HepG2 (cell line): ENCODE results near the gene DNAJC4. TPM values are rescaled to one million over a fixed set of nuclear protein-coding genes. Genes with fewer than 3 reads are reported as not detected.

Experiments used
- AKAP8 ChIP-seq: sonication (generic); formaldehyde crosslinking; IDR thresholded peaks from 2 replicates; pipeline ENCODE4 v1.5.1; 2020; ENCODE audit warnings: mild to moderate bottlenecking, missing genetic modification reagents
- CEBPG ChIP-seq: IDR thresholded peaks from 2 replicates; pipeline ENCODE4 v1.6.1; 2016
- CHD2 ChIP-seq: IDR thresholded peaks from 2 replicates; pipeline ENCODE4 v1.6.1; 2011; ENCODE audit warnings: low read depth, low read length, improper control_type of control experiment
- EP300 ChIP-seq, 3 experiments: sonication (generic) in 1 of 3; formaldehyde crosslinking in 1 of 3; IDR thresholded peaks; 2 replicates each; pipeline versions ENCODE4 v1.5.1 to v1.6.1; 2011 to 2020; ENCODE audit warnings: low read depth in 2 of 3, low read length in 2 of 3, borderline replicate concordance in 1 of 3, improper control_type of control experiment in 1 of 3, mild to moderate bottlenecking in 1 of 3, missing genetic modification reagents in 1 of 3, moderate library complexity in 1 of 3
- HDAC2 ChIP-seq: sonication (generic); formaldehyde crosslinking; IDR thresholded peaks from 2 replicates; pipeline ENCODE4 v1.4.0; 2020; ENCODE audit warnings: missing genetic modification reagents
- HNF4G ChIP-seq, 2 experiments: sonication (generic) in 1 of 2; formaldehyde crosslinking in 1 of 2; IDR thresholded peaks; 2 replicates each; pipeline versions ENCODE4 v1.4.0 to v1.6.1; 2011 to 2020; ENCODE audit warnings: borderline replicate concordance in 2 of 2, low read depth in 2 of 2, mild to moderate bottlenecking in 2 of 2, low read length in 1 of 2, missing genetic modification reagents in 1 of 2, moderate library complexity in 1 of 2
- HNRNPL ChIP-seq: fragments of 200-400 bp; formaldehyde crosslinking; IDR thresholded peaks from 2 replicates; pipeline ENCODE4 v1.6.1; 2017; ENCODE audit warnings: mild to moderate bottlenecking, low read depth, low read length
- KDM6A ChIP-seq: IDR thresholded peaks from 2 replicates; pipeline ENCODE4 v1.6.1; 2016; ENCODE audit warnings: low read depth
- MAZ ChIP-seq, 2 experiments: sonication (generic) in 1 of 2; formaldehyde crosslinking in 1 of 2; IDR thresholded peaks; 2 replicates each; pipeline versions ENCODE4 v1.5.0 to v1.6.1; 2012 to 2020; ENCODE audit warnings: low read depth in 2 of 2, mild to moderate bottlenecking in 2 of 2, borderline replicate concordance in 1 of 2, improper control_type of control experiment in 1 of 2, low read length in 1 of 2, missing genetic modification reagents in 1 of 2, moderate library complexity in 1 of 2
- NFE2 ChIP-seq: sonication (generic); formaldehyde crosslinking; IDR thresholded peaks from 2 replicates; pipeline ENCODE4 v1.4.0; 2020; ENCODE audit warnings: missing genetic modification reagents
- PAWR ChIP-seq: sonication (generic); formaldehyde crosslinking; IDR thresholded peaks from 2 replicates; pipeline ENCODE4 v1.4.0; 2020; ENCODE audit warnings: missing genetic modification reagents, mild to moderate bottlenecking, borderline replicate concordance
- RXRA ChIP-seq: sonication (generic); formaldehyde crosslinking; IDR thresholded peaks from 2 replicates; pipeline ENCODE4 v1.5.1; 2020; ENCODE audit warnings: missing genetic modification reagents
- SUZ12 ChIP-seq: fragments of 150-350 bp; IDR thresholded peaks from 2 replicates; pipeline ENCODE4 v1.6.1; 2014; ENCODE audit warnings: low read depth, low read length
- TBX2 ChIP-seq: sonication (generic); formaldehyde crosslinking; IDR thresholded peaks from 2 replicates; pipeline ENCODE4 v1.5.0; 2020; ENCODE audit warnings: missing genetic modification reagents, mild to moderate bottlenecking, borderline replicate concordance
- ZBTB8A ChIP-seq: sonication (generic); formaldehyde crosslinking; IDR thresholded peaks from 2 replicates; pipeline ENCODE4 v1.4.0; 2020; ENCODE audit warnings: mild to moderate bottlenecking, low read depth, missing genetic modification reagents, borderline replicate concordance
- ZKSCAN1 ChIP-seq: fragments of 150-350 bp; IDR thresholded peaks from 2 replicates; pipeline ENCODE4 v1.6.1; 2014; ENCODE audit warnings: low read length
- ZNF143 ChIP-seq: sonication (generic); formaldehyde crosslinking; IDR thresholded peaks from 2 replicates; pipeline ENCODE4 v1.4.0; 2020; ENCODE audit warnings: missing genetic modification reagents
- ZNF160 ChIP-seq: sonication (generic); formaldehyde crosslinking; IDR thresholded peaks from 2 replicates; pipeline ENCODE4 v1.8.0; 2022; ENCODE audit warnings: mild to moderate bottlenecking, inconsistent platforms, missing genetic modification reagents
- ZNF724P ChIP-seq: sonication (generic); formaldehyde crosslinking; IDR thresholded peaks from 2 replicates; pipeline ENCODE4 v1.8.0; 2022; ENCODE audit warnings: missing genetic modification reagents, borderline replicate concordance
- ZNF780A ChIP-seq: sonication (generic); formaldehyde crosslinking; IDR thresholded peaks from 2 replicates; pipeline ENCODE4 v1.8.0; 2022; ENCODE audit warnings: mild to moderate bottlenecking, missing genetic modification reagents, moderate library complexity
- polyA plus RNA-seq, 8 experiments: library from polyadenylated mRNA; depleted of rRNA in 3 of 8; stranded (reverse) in 7 of 8; unstranded in 1 of 8; fragments of >200 nt; fragmentation: Illumina TruSeq in 4 of 8; extraction: Trizol in 4 of 8; gene quantifications; 2 replicates each; pipeline versions ENCODE4 v1.2.1 to v1.2.3, GENCODE V29; 2011 to 2016; ENCODE audit warnings: low read depth in 4 of 8, missing spikeins in 1 of 8, mixed read lengths in 1 of 8; ENCODE audit not compliant: insufficient read depth in 1 of 8
- total RNA-seq, 5 experiments: library from RNA; depleted of rRNA; stranded (reverse); fragments of >200 nt; fragmentation: Illumina TruSeq; extraction: Trizol; gene quantifications; 2 replicates each; pipeline ENCODE4 v1.2.3, GENCODE V29; 2016; ENCODE audit warnings: low read depth in 1 of 5
- TF ChIP-seq, protein P1 (sequence below): sonication (generic); formaldehyde crosslinking; conservative IDR thresholded peaks from 2 replicates; pipeline ENCODE4 v1.4.0; 2020; ENCODE audit warnings: missing genetic modification reagents
- TF ChIP-seq, protein P2 (sequence below): IDR thresholded peaks from 2 replicates; pipeline ENCODE4 v1.6.1; 2012; ENCODE audit warnings: low read length, improper control_type of control experiment
- TF ChIP-seq, protein P3 (sequence below): sonication (generic); formaldehyde crosslinking; IDR thresholded peaks from 2 replicates; pipeline ENCODE4 v1.8.0; 2022; ENCODE audit warnings: missing genetic modification reagents, low read depth, mild to moderate bottlenecking, borderline replicate concordance

Gene DNAJC4
- total and polyA plus RNA-seq, 2 of the 13 experiments (the other 11 are each of a cell fraction or from before 2014, with no cell fraction given): 10.3 to 60.8 TPM

DNA sequence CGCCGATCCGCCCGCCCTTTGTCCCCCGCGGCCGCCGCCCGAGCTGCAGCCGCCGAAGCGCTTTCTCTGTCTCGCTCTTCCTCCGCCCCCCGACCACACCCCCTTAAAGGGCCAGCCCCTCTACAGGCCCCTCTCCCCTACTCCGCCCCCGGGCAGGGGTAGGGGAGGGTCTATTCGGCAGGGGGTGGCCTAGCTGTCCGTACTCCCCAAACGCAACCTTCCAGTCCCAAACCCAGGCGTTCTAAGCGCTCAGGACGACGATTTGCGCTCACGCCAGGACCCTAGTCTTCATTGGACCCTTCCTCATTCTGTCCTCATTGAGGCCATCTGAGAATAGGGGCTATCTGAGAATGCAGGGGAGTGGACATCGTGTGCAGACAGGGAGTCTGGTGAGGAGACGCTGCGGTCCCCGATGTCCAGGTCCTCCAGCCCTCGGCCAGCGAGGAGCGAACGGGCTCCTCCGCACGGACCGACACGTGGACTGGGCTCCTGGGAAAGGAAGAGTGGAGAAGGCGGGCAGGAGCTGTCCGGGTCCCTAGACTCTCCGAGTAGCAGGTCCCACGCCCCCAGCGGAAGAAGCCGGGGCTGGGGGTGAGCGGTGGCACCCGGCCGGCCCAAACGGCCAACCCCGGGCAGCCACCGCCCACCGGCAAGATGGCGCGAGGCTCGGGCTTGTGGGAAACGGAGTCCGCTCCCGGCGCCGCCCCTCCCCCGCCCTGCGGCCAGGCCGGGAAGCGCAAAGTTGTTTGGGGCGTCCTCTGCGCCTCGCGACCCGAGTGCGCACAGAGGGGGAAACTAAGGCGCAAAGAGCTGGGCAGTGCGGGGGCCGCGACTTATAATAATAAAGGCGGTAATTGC, 16.8 kb downstream of the DNAJC4 start, which contains the start of gene PPP1R14B (continued):
- TF ChIP-seq HNF4G (IDR thresholded peaks at IDR 0.05; ENCODE audit: borderline replicate concordance, low read depth, low read length): peak; percentile 12; the same call in 1 of the 2 replicates
- no peak for TF ChIP-seq HNF4G (CRISPR knock-in tag; IDR thresholded peaks at IDR 0.05; ENCODE audit: borderline replicate concordance, low read depth)
- TF ChIP-seq, protein P1, sequence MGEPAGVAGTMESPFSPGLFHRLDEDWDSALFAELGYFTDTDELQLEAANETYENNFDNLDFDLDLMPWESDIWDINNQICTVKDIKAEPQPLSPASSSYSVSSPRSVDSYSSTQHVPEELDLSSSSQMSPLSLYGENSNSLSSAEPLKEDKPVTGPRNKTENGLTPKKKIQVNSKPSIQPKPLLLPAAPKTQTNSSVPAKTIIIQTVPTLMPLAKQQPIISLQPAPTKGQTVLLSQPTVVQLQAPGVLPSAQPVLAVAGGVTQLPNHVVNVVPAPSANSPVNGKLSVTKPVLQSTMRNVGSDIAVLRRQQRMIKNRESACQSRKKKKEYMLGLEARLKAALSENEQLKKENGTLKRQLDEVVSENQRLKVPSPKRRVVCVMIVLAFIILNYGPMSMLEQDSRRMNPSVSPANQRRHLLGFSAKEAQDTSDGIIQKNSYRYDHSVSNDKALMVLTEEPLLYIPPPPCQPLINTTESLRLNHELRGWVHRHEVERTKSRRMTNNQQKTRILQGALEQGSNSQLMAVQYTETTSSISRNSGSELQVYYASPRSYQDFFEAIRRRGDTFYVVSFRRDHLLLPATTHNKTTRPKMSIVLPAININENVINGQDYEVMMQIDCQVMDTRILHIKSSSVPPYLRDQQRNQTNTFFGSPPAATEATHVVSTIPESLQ: 0 out of 2 replicates have a peak, but pooled peaks have one; percentile 65
- TF ChIP-seq ZNF160: no peak
- no peak for TF ChIP-seq EP300 (IDR thresholded peaks at IDR 0.05; ENCODE audit: low read depth in 2 of 2, low read length in 2 of 2)
- TF ChIP-seq EP300 (CRISPR knock-in tag; IDR thresholded peaks at IDR 0.05; ENCODE audit: borderline replicate concordance): 0 out of 2 replicates have a peak, but pooled peaks have one; percentile 40
- no peak for TF ChIP-seq RXRA (CRISPR knock-in tag)
- TF ChIP-seq HNRNPL: 0 out of 2 replicates have a peak, but pooled peaks have one; percentile 35
- TF ChIP-seq, protein P2, sequence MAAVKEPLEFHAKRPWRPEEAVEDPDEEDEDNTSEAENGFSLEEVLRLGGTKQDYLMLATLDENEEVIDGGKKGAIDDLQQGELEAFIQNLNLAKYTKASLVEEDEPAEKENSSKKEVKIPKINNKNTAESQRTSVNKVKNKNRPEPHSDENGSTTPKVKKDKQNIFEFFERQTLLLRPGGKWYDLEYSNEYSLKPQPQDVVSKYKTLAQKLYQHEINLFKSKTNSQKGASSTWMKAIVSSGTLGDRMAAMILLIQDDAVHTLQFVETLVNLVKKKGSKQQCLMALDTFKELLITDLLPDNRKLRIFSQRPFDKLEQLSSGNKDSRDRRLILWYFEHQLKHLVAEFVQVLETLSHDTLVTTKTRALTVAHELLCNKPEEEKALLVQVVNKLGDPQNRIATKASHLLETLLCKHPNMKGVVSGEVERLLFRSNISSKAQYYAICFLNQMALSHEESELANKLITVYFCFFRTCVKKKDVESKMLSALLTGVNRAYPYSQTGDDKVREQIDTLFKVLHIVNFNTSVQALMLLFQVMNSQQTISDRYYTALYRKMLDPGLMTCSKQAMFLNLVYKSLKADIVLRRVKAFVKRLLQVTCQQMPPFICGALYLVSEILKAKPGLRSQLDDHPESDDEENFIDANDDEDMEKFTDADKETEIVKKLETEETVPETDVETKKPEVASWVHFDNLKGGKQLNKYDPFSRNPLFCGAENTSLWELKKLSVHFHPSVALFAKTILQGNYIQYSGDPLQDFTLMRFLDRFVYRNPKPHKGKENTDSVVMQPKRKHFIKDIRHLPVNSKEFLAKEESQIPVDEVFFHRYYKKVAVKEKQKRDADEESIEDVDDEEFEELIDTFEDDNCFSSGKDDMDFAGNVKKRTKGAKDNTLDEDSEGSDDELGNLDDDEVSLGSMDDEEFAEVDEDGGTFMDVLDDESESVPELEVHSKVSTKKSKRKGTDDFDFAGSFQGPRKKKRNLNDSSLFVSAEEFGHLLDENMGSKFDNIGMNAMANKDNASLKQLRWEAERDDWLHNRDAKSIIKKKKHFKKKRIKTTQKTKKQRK: no peak
- no peak for TF ChIP-seq ZKSCAN1
- TF ChIP-seq HDAC2 (CRISPR knock-in tag): peak; percentile 59; the same call in 1 of the 2 replicates
- no peak for TF ChIP-seq KDM6A (CRISPR knock-in tag)
- TF ChIP-seq NFE2: no peak
- TF ChIP-seq ZNF724P (CRISPR knock-in tag): peak; percentile 87
- TF ChIP-seq AKAP8 (CRISPR knock-in tag): peak; percentile 52; the same call in 1 of the 2 replicates
- TF ChIP-seq CEBPG (CRISPR knock-in tag): no peak
- peak; percentile 34; the same call in 1 of the 2 replicates for TF ChIP-seq MAZ (IDR thresholded peaks at IDR 0.05; ENCODE audit: borderline replicate concordance, low read depth, low read length)
- peak; percentile 74 for TF ChIP-seq MAZ (CRISPR knock-in tag; IDR thresholded peaks at IDR 0.05; ENCODE audit: low read depth)
- TF ChIP-seq ZNF780A (CRISPR knock-in tag): no peak
- no peak for TF ChIP-seq ZBTB8A (CRISPR knock-in tag)
- TF ChIP-seq PAWR (CRISPR knock-in tag): 0 out of 2 replicates have a peak, but pooled peaks have one; percentile 23
- TF ChIP-seq, protein P3, sequence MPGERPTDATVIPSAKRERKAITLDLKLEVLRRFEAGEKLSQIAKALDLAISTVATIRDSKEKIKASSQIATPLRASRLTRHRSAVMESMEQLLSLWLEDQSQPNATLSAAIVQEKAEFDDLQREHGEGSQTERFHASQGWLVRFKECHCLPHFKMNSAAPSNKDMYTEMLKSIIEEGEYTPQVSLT (CRISPR knock-in tag): no peak
- TF ChIP-seq TBX2 (CRISPR knock-in tag): peak; percentile 80
- peak; percentile 66 for TF ChIP-seq CHD2
- peak; percentile 42; the same call in 1 of the 2 replicates for TF ChIP-seq SUZ12
- peak; percentile 93 for TF ChIP-seq ZNF143
